ENCODE results near the gene FAM110A. TPM values are rescaled to one million over a fixed set of nuclear protein-coding genes. Genes with fewer than 3 reads are reported as not detected.

FAM110A gene
- total and polyA plus RNA-seq, 2 of the 8 experiments (the other 6 are each of a cell fraction or from before 2014, with no cell fraction given): 10.1 to 10.9 TPM

DNA sequence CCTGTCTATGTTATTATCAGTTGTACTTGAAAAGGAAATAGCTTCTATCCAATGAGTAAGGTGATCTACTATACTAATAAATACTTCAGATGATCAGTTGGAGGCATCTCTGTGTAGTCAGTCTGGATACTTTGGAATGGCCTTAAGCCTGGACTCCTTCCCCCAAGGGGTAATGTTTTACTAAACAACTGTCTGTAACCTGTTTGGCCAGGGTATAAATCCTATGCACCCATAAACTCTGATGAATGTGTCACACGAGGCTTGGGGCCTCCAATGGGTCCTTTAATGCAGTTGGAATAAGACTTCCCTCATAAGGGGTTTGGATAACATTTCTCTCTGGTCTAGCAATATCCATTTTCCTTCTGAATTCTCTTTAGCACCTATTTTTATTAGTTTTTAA is 45.7 kb upstream of the FAM110A start:
- Histone ChIP-seq H3K4ac (replicated peaks; ENCODE audit: insufficient read length, low read depth, low read length) (no peak overlapping the region), H2BK120ac (replicated peaks; ENCODE audit: low read depth, low read length) (no peak overlapping the region), H2BK20ac (ENCODE audit: low read length) (no peak overlapping the region), H3K9me3 (ENCODE audit: insufficient read depth in 2 of 2, low read depth in 1 of 2, low read length in 1 of 2) (peaks cover 16 to 18% of the 10 kb centered on the region in 2 experiments), H4K20me1 (replicated peaks in 1 of 2; ENCODE audit: control insufficient read depth in 1 of 2, insufficient read depth in 2 of 2, low read length in 2 of 2) (no peaks in the 10 kb centered on the region), H4K5ac (ENCODE audit: insufficient read length, low read depth, low read length) (no peak overlapping the region), H3K27me3 (replicated peaks in 1 of 4; ENCODE audit: control insufficient read depth in 3 of 4, extremely low read depth in 1 of 4, insufficient read depth in 3 of 4, low read length in 3 of 4) (no peaks in the 10 kb centered on the region), H3K14ac (ENCODE audit: insufficient read length) (no peak overlapping the region), H3K79me1 (ENCODE audit: low read depth, low read length) (no peaks in the 10 kb centered on the region), H2BK15ac (ENCODE audit: low read length) (no peak overlapping the region), H4K91ac (replicated peaks; ENCODE audit: insufficient read length, low read length) (no peak overlapping the region), H3K36me3 (ENCODE audit: control insufficient read depth in 2 of 4, insufficient read depth in 4 of 4, low read length in 3 of 4) (no peaks in the 10 kb centered on the region), H3K18ac (ENCODE audit: extremely low read depth, low read length) (no peak overlapping the region), H3K4me1 (replicated peaks in 1 of 4; ENCODE audit: control insufficient read depth in 3 of 4, insufficient read depth in 4 of 4, low read length in 3 of 4) (no peaks in the 10 kb centered on the region; a peak in 1 of 7 replicates), H4K8ac (ENCODE audit: extremely low read depth, insufficient read depth, low read length) (no peak overlapping the region), H3K23me2 (ENCODE audit: low read depth, low read length) (no peaks in the 10 kb centered on the region), H2AK5ac (ENCODE audit: low read depth, low read length) (no peak overlapping the region), H3K4me3 (ENCODE audit: extremely low read depth in 1 of 4, insufficient read depth in 2 of 4, low read depth in 3 of 4, low read length in 4 of 4) (no peak overlapping the region), H3K23ac (ENCODE audit: insufficient read length) (no peak overlapping the region), H3K27ac (ENCODE audit: low read depth, low read length) (no peak overlapping the region), H3K79me2 (ENCODE audit: control insufficient read depth in 1 of 2, insufficient read depth in 2 of 2, low read length in 2 of 2) (no peaks in the 10 kb centered on the region), H2AFZ (ENCODE audit: low read length) (no peak overlapping the region), H3K9ac (replicated peaks in 1 of 4; ENCODE audit: extremely low read depth in 1 of 4, low read depth in 3 of 4, low read length in 3 of 4) (no peak overlapping the region), H3K56ac (replicated peaks; ENCODE audit: insufficient read length, low read depth, low read length) (no peak overlapping the region), H2BK5ac (ENCODE audit: low read depth, low read length) (no peak overlapping the region), H3K4me2 (ENCODE audit: insufficient read depth in 1 of 2, low read depth in 2 of 2, low read length in 2 of 2) (no peak overlapping the region), H2BK12ac (ENCODE audit: low read depth, low read length) (no peak overlapping the region)
- POLR2A ChIA-PET (ENCODE audit: partially characterized antibody): no interaction called here
- 89% methylated on average over 1 of the region's 1 CpG; no CpG with 5 or more reads in 1 of the 2 experiments for WGBS, 2 experiments (ENCODE audit: extremely low coverage in 1 of 2, insufficient coverage in 1 of 2, insufficient read length in 1 of 2, insufficient replicate concordance in 2 of 2, low coverage in 1 of 2, low lambda C conversion rate in 2 of 2, missing lambda C conversion rate in 1 of 2)
- FAIRE-seq (no peak), DNase-seq (ENCODE audit: low read depth in 1 of 2, low spot score in 2 of 2) (no peak)
- TF ChIP-seq JUN (IDR thresholded peaks at IDR 0.05; ENCODE audit: low read depth, low read length) (no peak), EP300 (IDR thresholded peaks at IDR 0.05; ENCODE audit: borderline replicate concordance in 1 of 2, low read depth in 2 of 2, low read length in 2 of 2) (no peak), TCF12 (IDR thresholded peaks at IDR 0.05; ENCODE audit: low read depth, low read length) (no peak), NANOG (IDR thresholded peaks at IDR 0.05; ENCODE audit: insufficient read depth, low read depth, low read length, poor library complexity, severe bottlenecking) (no peak), CREB1 (IDR thresholded peaks at IDR 0.05) (no peak), RAD21 (IDR thresholded peaks at IDR 0.05 in 1 of 2, conservative IDR thresholded peaks at IDR 0.05 in 1 of 2; ENCODE audit: low read depth in 2 of 2, low read length in 2 of 2) (no peak), EZH2 (IDR thresholded peaks at IDR 0.05; ENCODE audit: low read depth, low read length, severe bottlenecking) (no peak), CEBPB (IDR thresholded peaks at IDR 0.05; ENCODE audit: low read depth, low read length) (no peak), SIX5 (IDR thresholded peaks at IDR 0.05; ENCODE audit: low read depth, low read length) (no peak), MAFK (IDR thresholded peaks at IDR 0.05; ENCODE audit: low read depth, low read length) (no peak), TEAD4 (IDR thresholded peaks at IDR 0.05; ENCODE audit: low read depth, low read length) (no peak), POLR2AphosphoS5 (IDR thresholded peaks at IDR 0.05; ENCODE audit: low read depth, low read length) (no peak), FOSL1 (IDR thresholded peaks at IDR 0.05; ENCODE audit: insufficient read depth, low read depth, low read length) (no peak), BACH1 (IDR thresholded peaks at IDR 0.05; ENCODE audit: low read length) (no peak), YY1 (IDR thresholded peaks at IDR 0.05; ENCODE audit: low read depth, low read length) (no peak)
- CTCF ChIA-PET (ENCODE audit: partially characterized antibody): interaction anchor here (1.1 kb wide), 1 partner anchor 12 kb away, joined by 3 read pairs; no protein-coding TSS in a partner anchor
